GM12801 (cell line): Measurements from ENCODE around the gene SLC27A6.

ENCODE experiments used
- TF ChIP-seq, protein P1 (sequence below): IDR thresholded peaks from one replicate; pipeline ENCODE4 v1.5.1; 2011; ENCODE audit warnings: control low read depth; ENCODE audit not compliant: insufficient read length; ENCODE audit errors: extremely low read depth

SLC27A6 gene, protein sequence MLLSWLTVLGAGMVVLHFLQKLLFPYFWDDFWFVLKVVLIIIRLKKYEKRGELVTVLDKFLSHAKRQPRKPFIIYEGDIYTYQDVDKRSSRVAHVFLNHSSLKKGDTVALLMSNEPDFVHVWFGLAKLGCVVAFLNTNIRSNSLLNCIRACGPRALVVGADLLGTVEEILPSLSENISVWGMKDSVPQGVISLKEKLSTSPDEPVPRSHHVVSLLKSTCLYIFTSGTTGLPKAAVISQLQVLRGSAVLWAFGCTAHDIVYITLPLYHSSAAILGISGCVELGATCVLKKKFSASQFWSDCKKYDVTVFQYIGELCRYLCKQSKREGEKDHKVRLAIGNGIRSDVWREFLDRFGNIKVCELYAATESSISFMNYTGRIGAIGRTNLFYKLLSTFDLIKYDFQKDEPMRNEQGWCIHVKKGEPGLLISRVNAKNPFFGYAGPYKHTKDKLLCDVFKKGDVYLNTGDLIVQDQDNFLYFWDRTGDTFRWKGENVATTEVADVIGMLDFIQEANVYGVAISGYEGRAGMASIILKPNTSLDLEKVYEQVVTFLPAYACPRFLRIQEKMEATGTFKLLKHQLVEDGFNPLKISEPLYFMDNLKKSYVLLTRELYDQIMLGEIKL

DNA sequence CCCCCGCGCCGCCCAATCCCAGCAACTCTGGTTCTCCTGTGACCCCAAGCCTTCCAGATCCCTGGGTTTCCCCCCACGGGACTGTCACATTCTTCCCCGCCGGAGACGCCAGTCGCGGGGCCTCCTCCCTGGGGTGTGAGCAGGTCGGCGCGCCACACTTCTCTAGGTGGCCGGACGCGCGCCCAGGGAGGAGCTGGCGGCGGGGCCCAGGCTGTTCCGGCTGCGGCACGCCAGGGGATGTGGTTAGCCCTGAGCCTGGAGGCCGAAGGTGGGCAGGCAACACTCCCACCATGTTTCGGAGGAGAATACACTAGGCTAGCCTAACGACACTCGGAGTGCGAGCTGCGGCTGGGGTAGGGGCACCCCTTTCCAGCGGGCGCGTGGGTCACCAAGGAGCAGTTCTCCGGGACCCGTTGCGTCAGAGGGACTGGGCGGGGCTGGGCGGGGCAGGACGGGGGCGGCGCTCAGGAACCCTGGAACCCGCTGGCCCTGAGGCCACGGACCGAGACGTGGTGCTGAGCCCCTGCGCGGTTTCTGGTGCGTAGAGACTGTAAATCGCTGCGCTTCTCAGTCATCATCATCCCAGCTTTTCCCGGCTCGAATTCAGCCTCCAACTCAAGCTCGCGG, at the start of gene SLC27A6:
Gene SLC27A6 (plus strand): TSS at position 478 of the 627 bp plus-strand sequence. CDS start 650 bp downstream, outside the sequence.
- TF ChIP-seq, protein P1, sequence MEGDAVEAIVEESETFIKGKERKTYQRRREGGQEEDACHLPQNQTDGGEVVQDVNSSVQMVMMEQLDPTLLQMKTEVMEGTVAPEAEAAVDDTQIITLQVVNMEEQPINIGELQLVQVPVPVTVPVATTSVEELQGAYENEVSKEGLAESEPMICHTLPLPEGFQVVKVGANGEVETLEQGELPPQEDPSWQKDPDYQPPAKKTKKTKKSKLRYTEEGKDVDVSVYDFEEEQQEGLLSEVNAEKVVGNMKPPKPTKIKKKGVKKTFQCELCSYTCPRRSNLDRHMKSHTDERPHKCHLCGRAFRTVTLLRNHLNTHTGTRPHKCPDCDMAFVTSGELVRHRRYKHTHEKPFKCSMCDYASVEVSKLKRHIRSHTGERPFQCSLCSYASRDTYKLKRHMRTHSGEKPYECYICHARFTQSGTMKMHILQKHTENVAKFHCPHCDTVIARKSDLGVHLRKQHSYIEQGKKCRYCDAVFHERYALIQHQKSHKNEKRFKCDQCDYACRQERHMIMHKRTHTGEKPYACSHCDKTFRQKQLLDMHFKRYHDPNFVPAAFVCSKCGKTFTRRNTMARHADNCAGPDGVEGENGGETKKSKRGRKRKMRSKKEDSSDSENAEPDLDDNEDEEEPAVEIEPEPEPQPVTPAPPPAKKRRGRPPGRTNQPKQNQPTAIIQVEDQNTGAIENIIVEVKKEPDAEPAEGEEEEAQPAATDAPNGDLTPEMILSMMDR: no peak

DNA sequence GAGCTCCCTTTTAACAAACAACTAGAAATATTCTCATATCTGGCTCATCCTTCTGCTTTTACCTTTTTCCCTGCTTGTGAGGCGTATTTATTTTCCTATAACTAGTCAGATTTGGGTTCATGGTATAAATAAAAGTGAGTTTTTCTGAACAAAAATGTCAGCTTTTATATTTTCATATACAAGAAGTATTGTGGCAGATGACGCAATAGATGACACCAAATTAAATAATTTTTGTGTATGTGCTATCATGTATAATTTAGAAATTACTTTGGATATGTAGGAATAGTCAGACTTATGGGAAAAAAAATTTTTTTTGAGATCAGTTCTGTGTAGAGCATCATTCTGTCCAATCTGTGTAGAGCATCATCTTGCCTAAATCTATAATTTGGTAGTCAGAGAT, 45.7 kb upstream of the SLC27A6 start:
- TF ChIP-seq, protein P1: no peak

DNA sequence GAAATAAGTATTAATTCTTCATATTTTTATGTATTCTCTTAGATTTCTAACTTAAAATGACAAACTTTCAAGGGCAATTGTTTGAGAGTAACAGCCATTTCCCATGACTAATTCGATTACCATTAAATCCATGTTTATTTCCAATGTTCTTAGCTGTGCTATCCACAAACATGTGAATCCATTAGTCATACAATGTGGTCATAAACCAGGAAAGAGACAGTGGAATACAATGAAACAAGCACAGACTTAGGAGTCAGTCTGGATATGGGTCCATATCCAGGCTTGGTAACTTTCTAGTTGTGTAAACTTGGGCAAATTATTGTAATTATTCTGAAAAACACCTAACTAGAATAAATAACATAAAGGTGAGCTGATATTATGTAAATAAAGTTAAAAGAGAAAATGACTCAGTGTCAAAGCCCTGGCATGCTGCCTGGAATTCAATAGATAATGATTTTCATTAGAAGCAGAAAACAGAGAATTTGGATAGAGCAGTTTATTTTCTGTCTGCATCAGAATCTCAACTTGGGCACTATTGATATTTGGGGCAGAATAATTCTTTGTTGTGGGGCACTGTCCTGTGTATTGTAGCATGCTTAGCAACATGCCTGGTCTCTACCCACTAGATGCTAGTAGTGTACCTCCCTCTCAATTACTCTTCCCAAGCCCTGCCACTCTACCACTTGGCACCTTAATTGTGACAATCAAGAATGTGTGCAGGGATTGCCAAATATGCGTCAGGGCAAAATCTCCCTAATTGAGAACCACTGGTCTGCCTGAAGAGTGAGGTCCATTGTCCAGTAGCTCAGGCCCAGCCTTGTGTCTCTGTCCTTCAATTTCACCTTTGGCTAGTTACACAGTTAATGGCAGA, 44.7 kb upstream of the SLC27A6 start:
- TF ChIP-seq, protein P1: no peak

DNA sequence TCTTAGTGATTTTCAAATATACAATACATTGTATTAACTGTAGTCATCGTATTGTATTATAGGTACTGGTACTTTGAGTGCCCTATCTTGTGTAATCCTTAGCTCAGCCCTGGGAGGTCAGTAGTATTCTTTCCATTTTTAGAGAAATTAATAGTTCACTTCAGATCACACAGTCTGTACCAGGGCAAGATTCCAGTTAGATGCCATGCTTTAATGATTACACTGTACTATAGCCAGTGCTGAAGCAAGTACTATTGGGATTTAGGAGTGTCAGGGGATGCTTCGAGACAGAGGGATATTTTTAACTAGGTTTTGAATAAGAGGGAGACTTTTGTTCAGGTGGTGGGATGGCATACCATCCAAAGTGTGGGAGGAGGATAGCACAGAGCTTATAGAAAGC, 41.0 kb upstream of the SLC27A6 start:
- TF ChIP-seq, protein P1: no peak

DNA sequence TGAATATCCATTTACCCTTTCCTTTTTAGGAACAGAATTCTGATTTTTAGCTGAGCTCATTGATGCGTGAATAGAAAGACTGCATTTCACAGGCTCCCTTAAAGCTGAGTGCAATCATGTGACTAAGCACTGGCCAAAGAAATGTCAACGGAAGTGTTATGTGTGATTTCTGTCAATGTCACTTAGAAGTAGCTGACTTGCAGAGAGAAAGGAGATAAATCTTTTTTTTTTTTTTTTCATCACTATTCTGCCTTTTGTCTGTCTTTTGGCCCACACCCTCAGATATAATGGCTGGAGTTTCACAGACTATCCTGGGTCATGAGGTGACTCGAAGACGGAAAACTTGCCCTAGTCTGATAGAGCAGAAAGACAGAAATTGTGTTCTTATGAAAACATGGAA, 39.3 kb upstream of the SLC27A6 start:
- TF ChIP-seq, protein P1: no peak

DNA sequence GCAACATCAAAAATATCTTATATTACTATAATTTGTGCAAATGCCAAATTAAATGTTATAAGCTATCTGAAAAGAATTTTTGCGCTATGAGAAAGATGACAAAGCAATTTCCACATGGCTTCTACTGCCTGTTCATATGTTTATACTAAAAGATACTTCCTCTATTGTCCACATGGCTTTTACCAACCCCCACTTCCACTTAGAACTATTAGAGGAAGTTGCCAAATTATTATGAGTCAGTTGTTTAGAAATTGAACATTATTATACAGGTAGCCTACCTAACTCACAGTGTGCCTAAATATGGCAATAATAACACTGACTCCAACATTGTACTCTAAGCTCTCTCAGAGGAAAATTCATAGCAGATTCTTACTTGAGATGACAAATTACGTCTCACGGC, 37.6 kb upstream of the SLC27A6 start:
- TF ChIP-seq, protein P1: no peak
